Measurements from ENCODE around the gene DCLRE1A. TPM values are rescaled to one million over a fixed set of nuclear protein-coding genes. Genes with fewer than 3 reads are reported as not detected.

The DCLRE1A gene
- 3.5 and 4.8 TPM in 2 replicates for total RNA-seq

DNA sequence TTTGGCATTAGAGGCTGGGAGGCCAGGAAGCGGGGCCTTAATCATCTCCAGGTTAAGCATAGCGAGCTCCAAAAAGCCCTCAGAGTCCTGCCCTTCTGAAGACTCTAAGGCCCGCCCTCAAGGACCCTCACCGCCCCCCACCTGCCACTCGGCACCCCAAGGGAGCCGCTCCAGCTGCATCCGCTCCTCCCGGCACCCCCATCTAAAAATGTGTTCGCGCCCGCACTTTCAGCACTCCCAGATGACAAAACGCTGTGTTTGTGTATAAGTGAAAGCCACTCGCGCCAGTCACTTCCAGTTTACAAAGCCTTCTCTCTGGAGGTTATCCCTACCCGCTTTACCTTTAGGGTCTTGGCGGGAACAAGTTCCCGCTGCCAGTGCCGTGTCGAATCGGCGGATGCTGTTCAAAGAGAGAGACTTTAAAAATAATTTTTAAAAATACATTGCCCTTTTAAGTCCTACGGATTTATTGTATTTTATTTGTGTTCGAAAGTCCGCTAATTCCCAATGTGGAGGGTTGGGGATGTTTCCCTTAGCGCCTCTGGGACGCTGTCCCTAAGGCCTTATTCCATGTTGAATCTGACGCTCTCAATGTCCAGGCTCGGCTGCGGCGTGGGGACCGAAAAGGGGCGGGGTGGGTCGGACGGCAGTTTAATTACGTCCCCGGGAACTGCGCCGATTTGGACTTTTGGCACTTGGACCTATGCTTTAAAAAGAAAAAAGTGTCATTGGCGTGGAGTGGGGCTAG lies at the start of gene DCLRE1A, which contains the start of gene NHLRC2:
TSS of gene DCLRE1A (minus strand) at position 70 of the 748 bp plus-strand sequence. CDS start 900 bp downstream, outside the sequence.
TSS of gene NHLRC2 (plus strand) at position 649 of the 748 bp plus-strand sequence. CDS start 212 bp downstream, outside the sequence.

Other genes with a start within 250 kb of the DCLRE1A start
- not detected in 2 replicates for gene NRAP, start 190.0 kb downstream of the DCLRE1A start, total RNA-seq
- 16.5 and 23.5 TPM in 2 replicates for gene CASP7, start 174.2 kb downstream of the DCLRE1A start, total RNA-seq
- gene PLEKHS1, start 102.4 kb downstream of the DCLRE1A start, total RNA-seq, result 0.09 TPM in 1 of 2 replicates, not detected in the other
- gene NHLRC2, start 579 bp upstream of the DCLRE1A start, total RNA-seq, result 7.0 and 8.0 TPM in 2 replicates
- not detected in 2 replicates for gene ADRB1, start 189.8 kb upstream of the DCLRE1A start, total RNA-seq

Data from smooth muscle cell of bladder (primary cell).